Stimulated activated CD8-positive, alpha-beta memory T cell treated with anti-CD3 and anti-CD28 coated beads, Interleukin-15, amount 100 ng/mL, for 4 hours (primary cell): ENCODE measurements around the gene KCNJ10.

Experiments
- DNase-seq, 2 donors: peaks; one replicate each; pipeline ENCODE4 v3.0.0-alpha.2; 2020; ENCODE audit warnings: low read depth in 2 of 2

KCNJ10 gene

GRCh38 chr1:160024195-160024905 is 45.6 kb downstream of the KCNJ10 start:
- no peak for DNase-seq

DNA sequence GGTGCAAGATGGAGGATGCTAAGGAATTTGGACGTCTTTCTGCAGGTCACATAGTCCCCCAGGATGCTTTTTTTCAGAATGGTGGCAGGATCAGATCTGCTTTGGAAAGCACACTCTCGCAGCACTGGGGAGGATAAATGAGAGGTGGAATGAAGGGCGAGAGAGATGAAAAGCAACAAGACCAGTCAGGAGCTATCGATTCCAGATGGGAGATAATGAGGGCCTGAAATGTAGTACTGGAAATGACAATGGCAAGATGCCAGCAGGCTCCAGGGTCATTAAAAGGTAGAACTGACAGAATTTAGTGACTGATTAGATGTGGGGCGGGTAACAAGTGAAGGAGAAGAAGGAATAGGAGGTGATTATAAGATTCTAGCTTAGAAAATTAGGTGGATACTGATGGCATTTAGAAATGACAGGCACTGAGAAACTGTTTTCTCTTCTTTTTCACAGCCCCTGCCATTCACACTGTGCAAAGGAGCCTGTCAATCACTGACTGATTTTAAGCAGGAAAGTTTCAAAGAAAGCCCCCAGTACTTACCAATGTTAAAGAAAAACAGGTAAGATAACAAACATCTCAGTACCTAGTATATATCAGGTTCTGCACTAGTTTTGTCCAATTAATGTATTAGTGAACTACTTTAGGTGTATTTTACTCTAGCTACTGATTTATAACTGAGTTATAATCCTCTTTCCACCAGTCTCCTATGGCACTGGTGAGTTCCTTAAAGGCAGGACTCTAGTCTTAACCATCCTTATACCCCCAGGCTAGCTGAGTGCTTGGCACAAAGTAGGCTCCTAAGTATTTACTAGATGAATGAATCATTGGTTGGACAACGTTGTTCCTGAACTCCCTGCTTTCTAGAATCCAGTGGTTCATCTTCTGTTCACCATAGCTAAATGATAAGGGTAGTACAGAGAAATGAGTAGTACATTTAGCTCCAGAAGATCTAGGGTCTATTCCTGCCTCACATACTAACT is 47.3 kb downstream of the KCNJ10 start:
- no peak for DNase-seq

DNA sequence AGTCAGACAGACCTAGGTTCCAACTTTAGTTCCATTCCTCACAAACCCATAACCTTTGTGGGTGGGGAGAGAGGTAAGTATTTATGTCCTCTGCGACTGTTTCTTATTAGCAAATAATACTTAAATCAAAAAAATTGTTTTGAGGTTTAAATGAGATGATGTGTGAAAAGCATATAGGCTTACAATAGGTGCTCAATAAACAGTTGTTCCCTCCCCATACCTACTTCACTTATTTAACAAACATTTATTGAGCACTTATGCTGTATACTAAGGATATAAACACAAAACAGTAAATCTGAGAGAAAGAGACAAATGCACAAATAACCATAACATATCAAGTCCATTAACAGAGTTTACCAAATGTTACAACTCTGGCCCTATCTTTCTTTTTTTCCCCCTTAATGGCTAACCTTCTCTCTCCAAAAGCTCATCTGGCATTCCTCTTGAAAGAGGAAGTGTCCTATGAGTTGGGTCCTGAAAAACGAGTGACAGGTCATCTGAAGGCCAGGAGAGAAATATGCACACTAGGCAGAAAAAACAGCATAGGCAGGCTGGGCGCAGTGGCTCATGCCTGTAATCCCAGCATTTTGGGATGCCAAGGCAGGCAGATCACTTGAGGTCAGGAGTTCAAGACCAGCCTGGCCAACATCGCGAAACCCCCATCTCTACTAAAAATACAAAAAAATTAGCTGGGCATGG is 48.4 kb downstream of the KCNJ10 start:
- no peak for DNase-seq

DNA sequence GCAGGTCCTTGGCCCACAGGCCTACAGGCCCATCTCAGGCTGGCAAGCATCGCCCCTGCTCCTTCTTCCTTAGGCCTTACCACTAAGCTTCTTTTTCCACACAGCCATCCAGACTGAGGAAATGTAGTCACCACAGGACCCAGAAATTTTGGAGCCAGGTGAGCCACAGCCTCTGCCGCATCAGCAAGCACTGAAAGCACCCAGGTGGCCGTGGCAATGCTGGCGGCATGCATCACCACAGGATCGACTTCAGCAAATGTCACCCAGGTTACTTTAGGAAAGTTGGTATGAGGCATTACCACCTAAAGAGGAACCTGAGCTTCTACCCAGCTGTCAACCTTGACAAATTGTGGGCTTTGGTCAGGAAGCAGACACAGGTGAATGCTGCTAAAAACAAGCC is 49.8 kb downstream of the KCNJ10 start:
- DNase-seq: no peak

- DNase-seq: no peak
These were observed 51.1 kb downstream of the KCNJ10 start for GRCh38 chr1:160018900-160019299.

GRCh38 chr1:160018347-160018746 is 51.6 kb downstream of the KCNJ10 start:
- DNase-seq: no peak

- no peak for DNase-seq
These were observed 52.4 kb downstream of the KCNJ10 start for GRCh38 chr1:160017592-160017991.

DNA sequence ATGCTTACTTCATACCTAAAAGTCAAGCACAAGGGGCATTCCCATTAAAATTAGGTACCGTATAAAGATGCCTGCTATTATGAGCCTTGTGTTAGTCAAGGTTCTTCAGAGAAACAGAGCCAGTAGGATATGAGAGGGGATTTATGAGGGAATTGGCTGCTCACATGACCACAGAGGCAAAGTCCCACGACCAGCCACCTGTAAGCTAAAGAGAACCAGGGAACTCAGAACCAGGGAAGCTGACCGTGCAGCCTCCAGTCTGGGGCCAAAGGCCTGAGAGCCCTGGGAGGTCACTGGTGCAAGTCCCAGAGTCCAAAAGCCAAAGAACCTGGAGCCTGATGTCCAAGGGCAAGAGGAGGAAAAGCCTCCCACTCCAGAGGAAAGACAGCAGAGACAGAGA is 58.2 kb downstream of the KCNJ10 start:
- DNase-seq: no peak

DNA sequence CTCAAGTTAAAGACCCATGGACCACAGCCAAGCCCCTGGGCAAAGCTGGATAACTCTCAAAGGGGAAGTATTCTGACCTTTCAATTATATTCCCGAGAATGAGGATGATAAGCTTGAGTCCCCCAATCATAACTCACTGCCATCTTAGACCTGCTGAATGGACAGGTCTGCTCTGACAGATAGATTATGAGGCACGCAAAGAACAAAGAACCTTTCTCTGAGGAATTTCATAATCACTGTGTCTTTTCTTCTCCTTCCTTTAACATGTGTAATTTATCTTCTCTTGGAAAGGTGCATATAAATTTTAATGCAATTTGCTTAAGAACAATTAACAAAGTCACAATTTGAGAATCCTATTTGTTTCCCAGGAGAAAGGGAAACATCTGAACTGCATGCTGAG is 60.2 kb downstream of the KCNJ10 start:
- DNase-seq: no peak

DNA sequence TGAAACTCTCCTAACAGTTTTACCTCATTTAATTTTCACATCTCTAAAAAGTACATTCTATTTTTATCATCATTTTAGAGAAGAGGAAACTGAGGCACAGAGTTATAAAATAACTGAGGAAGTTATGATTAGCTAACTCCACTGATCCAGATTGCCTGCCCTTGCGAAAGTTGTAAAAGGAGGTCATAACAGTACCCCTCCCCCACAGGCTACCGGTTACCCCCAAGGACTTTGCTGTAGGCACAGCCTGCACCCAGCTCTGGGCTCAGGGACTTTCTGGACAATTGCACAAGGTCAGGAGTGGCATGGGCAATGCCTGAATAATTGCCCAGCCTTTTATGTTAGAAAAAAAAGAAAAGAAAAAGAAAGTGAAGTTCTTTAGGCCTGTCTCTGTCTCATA is 60.9 kb downstream of the KCNJ10 start:
- DNase-seq: no peak

DNA sequence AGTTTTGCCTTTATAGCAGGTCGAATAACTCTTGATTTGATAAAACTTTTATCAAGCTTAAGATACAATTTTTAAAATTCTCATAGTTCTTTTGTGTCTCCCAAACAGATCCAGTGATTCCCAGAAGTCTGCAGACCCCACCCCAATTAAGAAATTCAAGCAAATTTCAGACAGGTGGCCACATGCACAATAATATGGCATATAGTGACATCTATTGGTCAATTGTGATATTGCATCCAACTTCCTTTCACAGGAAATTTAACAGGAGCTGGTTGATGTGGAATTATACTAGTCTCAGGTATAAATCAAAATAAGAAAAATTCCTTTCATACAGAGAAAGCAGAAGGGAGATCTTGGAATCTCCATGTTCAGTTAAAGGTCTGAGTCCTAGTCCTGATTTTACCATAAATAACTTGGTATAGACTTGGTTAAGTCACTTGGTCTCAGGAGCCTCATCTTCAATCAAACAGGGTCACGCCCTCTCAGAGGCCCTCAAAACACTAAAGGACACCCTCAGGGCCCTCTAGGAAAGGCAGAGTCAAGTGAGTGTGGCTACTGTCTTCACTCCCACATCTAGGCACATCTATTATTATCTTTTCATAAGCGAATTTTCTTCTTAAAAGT is 62.3 kb downstream of the KCNJ10 start:
- no peak for DNase-seq

DNA sequence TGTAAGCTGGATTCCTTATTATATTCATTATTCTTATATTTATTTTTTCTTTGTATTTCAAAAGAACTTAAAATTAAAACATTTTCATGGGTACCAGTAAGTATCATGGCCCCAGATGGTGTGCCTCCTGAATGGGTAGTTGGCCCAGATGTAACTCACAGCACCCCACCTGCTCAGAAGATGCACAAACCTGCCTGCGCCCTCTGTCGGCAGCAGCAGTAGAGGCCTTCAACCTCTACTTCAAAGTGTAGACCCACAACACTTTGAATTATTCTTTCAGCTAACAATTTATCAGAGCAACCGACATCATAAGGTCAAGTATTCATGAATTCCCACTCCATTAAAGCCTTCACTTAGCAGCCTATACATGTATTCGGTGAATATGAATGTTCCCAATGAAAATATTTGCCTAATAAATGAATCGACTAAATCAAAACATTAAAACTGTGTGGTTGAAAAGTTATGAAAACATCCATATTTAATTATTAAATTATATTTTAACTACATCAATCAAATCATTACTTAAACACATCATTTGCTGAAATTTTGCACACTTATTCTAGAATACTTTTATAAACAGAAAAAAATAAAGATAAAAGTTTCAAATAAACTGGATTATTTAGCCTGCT is 63.5 kb downstream of the KCNJ10 start:
- DNase-seq: peak; percentile 20 to 59

- no peak for DNase-seq
These were observed 64.9 kb downstream of the KCNJ10 start for GRCh38 chr1:160005070-160005469.

DNA sequence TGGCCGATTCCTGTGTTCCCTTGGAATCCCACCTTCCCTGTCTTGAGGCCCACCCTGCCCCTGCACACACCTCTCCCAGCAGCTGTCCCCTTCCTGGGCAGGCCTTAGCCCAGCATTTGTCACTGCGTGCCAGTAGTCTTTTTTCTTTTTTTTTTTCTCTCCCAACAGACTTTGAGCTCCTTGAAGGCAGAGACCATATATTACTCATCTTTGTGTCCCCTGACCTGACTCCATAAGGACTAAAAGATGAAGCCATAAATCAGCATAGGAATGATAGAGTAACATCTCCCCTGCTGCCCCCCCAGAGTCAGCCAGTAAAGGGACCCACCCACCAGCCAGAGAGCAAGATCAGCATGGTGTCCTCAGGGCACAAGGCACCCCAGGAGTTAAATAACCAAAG is 65.5 kb downstream of the KCNJ10 start:
- DNase-seq: no peak

GRCh38 chr1:160004001-160004400 is 66.0 kb downstream of the KCNJ10 start:
- no peak for DNase-seq

GRCh38 chr1:160001440-160001839 is 68.5 kb downstream of the KCNJ10 start:
- DNase-seq: no peak

GRCh38 chr1:159999204-159999603 is 70.8 kb downstream of the KCNJ10 start:
- DNase-seq: no peak

DNA sequence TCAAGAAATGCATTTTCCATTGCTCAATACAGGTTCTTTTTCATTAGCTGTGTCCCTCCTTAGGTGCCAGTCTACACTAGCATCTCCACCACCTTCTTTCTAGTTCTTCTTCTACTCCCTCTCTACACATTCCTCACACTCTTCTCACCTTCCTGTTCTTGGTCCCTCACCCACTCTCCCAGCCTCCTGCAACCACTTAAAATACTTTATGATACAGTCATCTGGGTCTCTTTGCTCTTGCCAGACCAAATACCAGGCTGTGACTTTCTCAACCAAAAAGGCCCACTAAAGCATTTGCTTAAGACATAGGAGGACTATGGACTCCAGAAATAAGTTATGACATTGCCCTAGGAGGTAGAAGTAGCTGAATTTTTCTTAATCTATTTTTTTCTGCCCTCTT is 73.3 kb downstream of the KCNJ10 start:
- no peak for DNase-seq

GRCh38 chr1:159994896-159995295 is 75.1 kb downstream of the KCNJ10 start:
- DNase-seq: no peak

DNA sequence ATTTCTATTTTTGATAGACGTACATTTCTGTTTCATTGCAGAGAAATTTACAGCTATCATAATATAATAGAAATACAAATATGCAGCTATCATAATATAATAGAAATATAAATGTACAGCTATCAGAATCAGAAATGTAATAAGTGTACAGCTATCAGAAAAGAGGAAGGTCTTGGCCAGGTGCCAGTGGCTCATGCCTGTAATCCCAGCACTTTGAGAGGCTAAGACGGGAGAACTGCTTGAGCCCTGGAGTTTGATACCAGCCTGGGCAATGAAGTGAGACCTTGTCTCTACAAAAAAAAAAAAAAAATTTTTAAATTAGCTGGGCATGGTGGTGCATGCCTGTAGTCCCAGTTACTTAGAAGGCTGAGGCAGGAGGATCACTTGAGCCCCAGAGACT is 76.0 kb downstream of the KCNJ10 start:
- no peak for DNase-seq

DNA sequence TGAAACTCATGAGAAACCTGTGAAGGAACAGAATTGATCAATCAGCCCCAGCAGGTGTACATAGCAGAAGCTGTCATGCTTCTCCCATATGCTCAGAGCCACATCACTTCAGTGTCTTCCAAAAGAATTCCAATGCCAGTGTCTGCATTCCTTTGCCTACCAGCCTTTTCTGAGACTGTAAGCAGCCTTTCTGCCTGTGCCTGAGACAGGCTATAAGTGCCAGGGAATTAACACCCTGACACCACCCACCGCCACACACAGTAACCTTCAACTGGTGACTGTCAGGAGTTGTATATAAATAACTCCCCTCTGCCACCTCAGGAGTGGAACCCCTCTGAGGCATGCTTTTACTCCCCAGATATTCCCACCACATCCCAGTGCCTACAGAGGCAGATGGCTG is 77.8 kb downstream of the KCNJ10 start:
- no peak for DNase-seq

GRCh38 chr1:159991513-159991912 is 78.4 kb downstream of the KCNJ10 start:
- no peak for DNase-seq
